ENCODE data around the gene MACF1.
"Not testable (repeated sequence)": the region's sequence is repeated elsewhere in the genome, so short reads cannot be mapped to it uniquely, and the experiment has no call there.

Gene MACF1

GRCh38 chr1:39491146-39491921 is 286.8 kb downstream of the MACF1 start, which contains the start of gene BMP8A:
TSS of gene BMP8A (plus strand) at chr1:39491636. CDS start at chr1:39491992, 356 bp downstream.
- H3K4me1 Mint-ChIP-seq (ENCODE audit: low read depth), result peaks cover 4% of the 10 kb centered on the region
- H3K27me3 Mint-ChIP-seq (ENCODE audit: low read depth), result peaks cover 34% of the 10 kb centered on the region
- peak within 1 kb of the TSS; percentile 58 for H3K4me3 Mint-ChIP-seq
- H3K36me3 Mint-ChIP-seq (ENCODE audit: low read depth), result peaks cover 10% of the 10 kb centered on the region
- no peak within 1 kb of the TSS for H3K27ac Mint-ChIP-seq
- no peaks in the 10 kb centered on the region for H3K9me3 Mint-ChIP-seq

GRCh38 chr1:39492118-39493042 is 287.9 kb downstream of the MACF1 start:
- H3K27ac Mint-ChIP-seq; H3K9me3 Mint-ChIP-seq; H3K4me1 Mint-ChIP-seq (ENCODE audit: low read depth); H3K36me3 Mint-ChIP-seq (ENCODE audit: low read depth): not testable (repeated sequence)
- peaks cover 34% of the 10 kb centered on the region for H3K27me3 Mint-ChIP-seq (ENCODE audit: low read depth)
- H3K4me3 Mint-ChIP-seq, result peak overlapping the region; percentile 46

GRCh38 chr1:39493043-39493810 is 288.7 kb downstream of the MACF1 start:
- H3K27me3 Mint-ChIP-seq (ENCODE audit: low read depth), result peaks cover 34% of the 10 kb centered on the region
- not testable (repeated sequence) for H3K36me3 Mint-ChIP-seq (ENCODE audit: low read depth); H3K27ac Mint-ChIP-seq; H3K4me1 Mint-ChIP-seq (ENCODE audit: low read depth); H3K9me3 Mint-ChIP-seq; H3K4me3 Mint-ChIP-seq

GRCh38 chr1:39494671-39495410 is 290.3 kb downstream of the MACF1 start:
- H3K36me3 Mint-ChIP-seq (ENCODE audit: low read depth), result no peaks in the 10 kb centered on the region
- H3K4me1 Mint-ChIP-seq (ENCODE audit: low read depth), result peaks cover 4% of the 10 kb centered on the region
- H3K27me3 Mint-ChIP-seq (ENCODE audit: low read depth), result peaks cover 33% of the 10 kb centered on the region
- no peak overlapping the region for H3K27ac Mint-ChIP-seq
- no peaks in the 10 kb centered on the region for H3K9me3 Mint-ChIP-seq
- H3K4me3 Mint-ChIP-seq, result no peak overlapping the region

- H3K36me3 Mint-ChIP-seq (ENCODE audit: low read depth), result not testable (repeated sequence)
Measured at GRCh38 chr1:39496520-39496919, 292.0 kb downstream of the MACF1 start.

DNA sequence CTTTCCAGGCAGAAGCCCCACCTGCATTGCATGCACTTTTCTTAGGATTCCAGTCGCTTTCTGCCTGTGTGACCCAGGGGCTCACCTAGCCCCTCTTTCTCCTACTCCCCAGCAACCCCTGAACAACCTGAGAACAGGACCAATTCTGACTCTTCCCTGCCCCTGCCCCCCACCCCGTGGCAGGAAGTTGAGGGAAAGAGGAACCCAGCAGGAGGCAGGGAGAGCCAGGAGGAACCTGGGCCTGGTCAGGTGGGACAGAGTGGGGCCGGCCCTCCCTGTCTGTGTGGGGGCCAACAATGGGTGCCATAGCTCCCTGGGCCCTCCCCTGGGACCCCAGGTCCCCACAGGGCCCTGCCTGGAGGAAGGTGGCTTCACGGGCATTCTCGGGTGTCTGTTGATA is 293.1 kb downstream of the MACF1 start:
- H3K36me3 Mint-ChIP-seq (ENCODE audit: low read depth), result no peaks in the 10 kb centered on the region
- H3K27ac Mint-ChIP-seq, result no peak overlapping the region
- peaks cover 26% of the 10 kb centered on the region for H3K27me3 Mint-ChIP-seq (ENCODE audit: low read depth)
- H3K4me1 Mint-ChIP-seq (ENCODE audit: low read depth), result no peaks in the 10 kb centered on the region
- H3K9me3 Mint-ChIP-seq, result no peaks in the 10 kb centered on the region
- H3K4me3 Mint-ChIP-seq, result no peak overlapping the region

More at GRCh38 chr1:39496520-39496919, 292.0 kb downstream of the MACF1 start:
- peaks cover 28% of the 10 kb centered on the region for H3K27me3 Mint-ChIP-seq (ENCODE audit: low read depth)
- not testable (repeated sequence) for H3K27ac Mint-ChIP-seq; H3K4me1 Mint-ChIP-seq (ENCODE audit: low read depth); H3K9me3 Mint-ChIP-seq; H3K4me3 Mint-ChIP-seq

- not testable (repeated sequence) for H3K4me3 Mint-ChIP-seq; H3K27ac Mint-ChIP-seq; H3K4me1 Mint-ChIP-seq (ENCODE audit: low read depth); H3K9me3 Mint-ChIP-seq; H3K36me3 Mint-ChIP-seq (ENCODE audit: low read depth)
- H3K27me3 Mint-ChIP-seq (ENCODE audit: low read depth), result peaks cover 20% of the 10 kb centered on the region
Measured at GRCh38 chr1:39498096-39498710, 293.7 kb downstream of the MACF1 start.

DNA sequence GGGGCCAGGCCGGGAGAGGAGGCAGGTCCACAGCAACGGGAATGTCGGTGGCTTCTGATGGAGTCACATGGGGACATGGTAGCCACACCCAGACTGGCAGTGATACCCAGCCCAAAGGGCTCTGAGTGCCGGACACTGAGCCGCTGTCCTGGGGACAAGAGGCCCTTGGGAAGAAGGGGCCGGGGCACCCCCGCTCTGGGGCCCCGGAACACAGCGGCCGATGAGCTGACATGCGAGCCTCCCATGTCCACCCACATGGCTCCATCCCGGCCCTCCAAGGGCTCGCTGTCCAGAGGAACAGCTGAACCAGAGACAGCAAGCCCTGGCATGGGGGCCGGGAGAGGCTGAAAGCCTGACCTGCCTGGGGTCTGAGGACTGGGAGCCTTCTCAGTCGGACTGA is 294.3 kb downstream of the MACF1 start:
- H3K36me3 Mint-ChIP-seq (ENCODE audit: low read depth); H3K27ac Mint-ChIP-seq; H3K4me1 Mint-ChIP-seq (ENCODE audit: low read depth); H3K9me3 Mint-ChIP-seq; H3K4me3 Mint-ChIP-seq: not testable (repeated sequence)
- peaks cover 13% of the 10 kb centered on the region for H3K27me3 Mint-ChIP-seq (ENCODE audit: low read depth)

GRCh38 chr1:39499668-39500067 is 295.2 kb downstream of the MACF1 start:
- Mint-ChIP-seq H3K9me3 (no peaks in the 10 kb centered on the region), H3K27ac (no peak overlapping the region), H3K36me3 (ENCODE audit: low read depth) (no peaks in the 10 kb centered on the region), H3K27me3 (ENCODE audit: low read depth) (peaks cover 6% of the 10 kb centered on the region), H3K4me1 (ENCODE audit: low read depth) (no peaks in the 10 kb centered on the region), H3K4me3 (no peak overlapping the region)

- Mint-ChIP-seq H3K4me1 (ENCODE audit: low read depth) (no peaks in the 10 kb centered on the region), H3K27ac (no peak overlapping the region), H3K4me3 (no peak overlapping the region), H3K27me3 (ENCODE audit: low read depth) (peaks cover 6% of the 10 kb centered on the region), H3K9me3 (no peaks in the 10 kb centered on the region), H3K36me3 (ENCODE audit: low read depth) (no peaks in the 10 kb centered on the region)
Measured at GRCh38 chr1:39500862-39501389, 296.4 kb downstream of the MACF1 start.

- no peak overlapping the region for H3K4me3 Mint-ChIP-seq
- peaks cover 8% of the 10 kb centered on the region for H3K27me3 Mint-ChIP-seq (ENCODE audit: low read depth)
- no peak overlapping the region for H3K27ac Mint-ChIP-seq
- H3K36me3 Mint-ChIP-seq (ENCODE audit: low read depth), result no peaks in the 10 kb centered on the region
- no peaks in the 10 kb centered on the region for H3K9me3 Mint-ChIP-seq
- H3K4me1 Mint-ChIP-seq (ENCODE audit: low read depth), result no peaks in the 10 kb centered on the region
Measured at GRCh38 chr1:39501666-39502065, 297.2 kb downstream of the MACF1 start.

- H3K9me3 Mint-ChIP-seq; H3K36me3 Mint-ChIP-seq (ENCODE audit: low read depth); H3K4me1 Mint-ChIP-seq (ENCODE audit: low read depth); H3K4me3 Mint-ChIP-seq; H3K27ac Mint-ChIP-seq: not testable (repeated sequence)
- peaks cover 24% of the 10 kb centered on the region for H3K27me3 Mint-ChIP-seq (ENCODE audit: low read depth)
Measured at GRCh38 chr1:39504436-39504835, 299.9 kb downstream of the MACF1 start.

DNA sequence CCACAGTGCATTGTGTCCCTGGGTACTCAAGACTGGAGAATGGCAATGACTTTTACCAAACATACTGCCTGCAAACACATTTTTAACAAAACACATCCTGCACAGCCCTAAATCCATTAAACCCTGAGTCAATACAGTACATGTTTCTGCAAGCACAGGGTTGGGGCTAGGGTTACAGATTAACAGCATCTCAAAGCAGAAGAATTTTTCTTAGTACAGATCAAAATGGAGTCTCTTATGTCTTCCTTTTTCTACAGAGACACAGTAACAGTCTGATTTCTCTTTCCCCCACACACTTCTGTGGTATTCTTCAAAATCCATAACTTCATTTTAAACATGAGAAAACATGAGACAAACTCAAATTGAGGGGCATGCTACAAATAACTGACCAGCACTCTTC is 300.8 kb downstream of the MACF1 start:
- no peaks in the 10 kb centered on the region for H3K9me3 Mint-ChIP-seq
- H3K36me3 Mint-ChIP-seq (ENCODE audit: low read depth), result no peaks in the 10 kb centered on the region
- no peak overlapping the region for H3K27ac Mint-ChIP-seq
- peaks cover 9% of the 10 kb centered on the region for H3K4me1 Mint-ChIP-seq (ENCODE audit: low read depth)
- H3K4me3 Mint-ChIP-seq, result no peak overlapping the region
- peaks cover 27% of the 10 kb centered on the region for H3K27me3 Mint-ChIP-seq (ENCODE audit: low read depth)
